GM20000 (cell line): ENCODE data around the gene TRIM29.
"Not testable (repeated sequence)": the region's sequence is repeated elsewhere in the genome, so short reads cannot be mapped to it uniquely, and the experiment has no call there.

Experiments used
- DNase-seq: peaks from one replicate; pipeline ENCODE4 v3.0.0; 2012; ENCODE audit warnings: low spot score
- TF ChIP-seq, protein P1 (sequence below): IDR thresholded peaks from 2 replicates; pipeline ENCODE4 v1.5.1; 2012; ENCODE audit warnings: mild to moderate bottlenecking, control low read depth; ENCODE audit errors: extremely low read depth, missing control alignments

Gene TRIM29

DNA sequence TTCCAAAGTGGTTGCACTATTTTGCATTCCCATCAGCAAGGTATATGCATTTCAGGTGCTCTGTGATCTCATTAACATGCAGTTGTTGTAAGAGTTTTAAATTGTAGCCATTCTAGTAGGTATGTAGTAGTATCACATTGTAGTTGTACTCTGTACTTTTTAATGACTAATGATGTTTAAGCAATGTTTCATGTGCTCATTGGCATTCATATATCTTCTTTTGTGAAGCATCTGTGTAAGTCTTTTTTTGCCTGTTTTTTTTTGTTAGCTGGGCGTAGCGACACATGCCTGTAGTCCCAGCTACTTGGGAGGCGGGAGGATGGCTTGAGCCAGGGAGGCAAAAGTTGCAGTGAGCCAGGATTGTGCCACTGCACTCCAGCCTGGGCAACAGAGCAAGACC, 11.3 kb upstream of the TRIM29 start:
- no peak for DNase-seq
- TF ChIP-seq, protein P1, sequence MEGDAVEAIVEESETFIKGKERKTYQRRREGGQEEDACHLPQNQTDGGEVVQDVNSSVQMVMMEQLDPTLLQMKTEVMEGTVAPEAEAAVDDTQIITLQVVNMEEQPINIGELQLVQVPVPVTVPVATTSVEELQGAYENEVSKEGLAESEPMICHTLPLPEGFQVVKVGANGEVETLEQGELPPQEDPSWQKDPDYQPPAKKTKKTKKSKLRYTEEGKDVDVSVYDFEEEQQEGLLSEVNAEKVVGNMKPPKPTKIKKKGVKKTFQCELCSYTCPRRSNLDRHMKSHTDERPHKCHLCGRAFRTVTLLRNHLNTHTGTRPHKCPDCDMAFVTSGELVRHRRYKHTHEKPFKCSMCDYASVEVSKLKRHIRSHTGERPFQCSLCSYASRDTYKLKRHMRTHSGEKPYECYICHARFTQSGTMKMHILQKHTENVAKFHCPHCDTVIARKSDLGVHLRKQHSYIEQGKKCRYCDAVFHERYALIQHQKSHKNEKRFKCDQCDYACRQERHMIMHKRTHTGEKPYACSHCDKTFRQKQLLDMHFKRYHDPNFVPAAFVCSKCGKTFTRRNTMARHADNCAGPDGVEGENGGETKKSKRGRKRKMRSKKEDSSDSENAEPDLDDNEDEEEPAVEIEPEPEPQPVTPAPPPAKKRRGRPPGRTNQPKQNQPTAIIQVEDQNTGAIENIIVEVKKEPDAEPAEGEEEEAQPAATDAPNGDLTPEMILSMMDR = no peak

DNA sequence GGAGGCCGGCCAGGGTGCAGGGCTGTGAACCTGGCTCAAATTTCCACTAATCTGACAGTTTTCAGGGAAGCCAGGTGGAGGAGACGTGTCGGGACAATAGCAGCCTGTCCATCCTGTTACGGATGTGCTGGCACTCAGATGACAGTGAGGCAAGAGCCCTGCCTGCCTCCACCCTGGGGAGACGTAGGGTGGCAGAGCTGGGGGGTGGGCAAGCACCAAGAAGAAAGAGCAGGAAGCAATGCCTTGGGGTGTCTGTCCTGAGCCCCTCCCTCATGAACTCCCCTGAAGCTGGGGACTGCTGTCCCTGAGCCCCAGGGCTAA, 10.0 kb upstream of the TRIM29 start:
- TF ChIP-seq, protein P1 = no peak

DNA sequence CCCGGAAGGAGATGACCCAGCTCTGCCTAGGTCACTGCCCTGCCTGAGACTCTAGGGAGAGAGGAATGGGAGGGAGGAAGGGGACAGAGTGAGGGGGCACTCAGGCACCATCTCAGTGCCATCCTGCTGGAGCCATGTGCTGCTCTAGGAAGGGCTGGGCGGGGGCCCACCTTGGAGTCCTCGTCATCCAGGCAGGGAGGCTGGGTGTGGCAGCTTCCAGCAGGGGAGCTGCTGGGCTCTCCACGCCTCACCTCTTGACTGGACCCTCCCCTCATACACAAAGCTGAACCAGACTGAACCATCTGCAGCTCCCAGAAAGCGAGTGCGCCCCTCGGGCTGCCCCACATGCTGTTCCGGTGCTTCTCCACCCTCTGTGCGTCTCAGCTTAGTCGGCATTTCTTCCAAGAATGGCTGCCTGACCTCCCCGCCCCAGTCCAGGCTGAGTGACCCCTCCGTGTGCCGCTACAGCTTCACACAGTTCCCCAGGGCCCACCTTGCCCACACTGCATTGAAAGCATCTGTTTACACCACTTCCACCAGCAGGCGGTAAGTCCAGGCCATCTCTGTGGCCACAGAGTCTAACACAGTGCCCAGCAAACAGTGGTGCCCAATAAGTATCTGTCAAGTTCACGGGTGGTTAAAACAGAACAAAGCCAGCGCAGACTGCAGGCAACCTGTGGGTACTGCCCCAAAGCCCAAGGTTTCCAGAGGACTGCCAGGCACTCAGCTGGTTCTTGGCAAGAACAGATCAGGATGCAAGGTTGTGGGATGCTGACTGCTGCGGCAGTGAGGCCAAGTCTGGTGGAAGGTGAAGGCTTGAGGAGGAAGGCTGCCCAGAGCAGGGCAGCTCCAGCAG, 9.4 kb upstream of the TRIM29 start:
- no peak for DNase-seq
- TF ChIP-seq, protein P1 = no peak

More for the DNA sequence above, 10.0 kb upstream of the TRIM29 start:
- no peak for DNase-seq

DNA sequence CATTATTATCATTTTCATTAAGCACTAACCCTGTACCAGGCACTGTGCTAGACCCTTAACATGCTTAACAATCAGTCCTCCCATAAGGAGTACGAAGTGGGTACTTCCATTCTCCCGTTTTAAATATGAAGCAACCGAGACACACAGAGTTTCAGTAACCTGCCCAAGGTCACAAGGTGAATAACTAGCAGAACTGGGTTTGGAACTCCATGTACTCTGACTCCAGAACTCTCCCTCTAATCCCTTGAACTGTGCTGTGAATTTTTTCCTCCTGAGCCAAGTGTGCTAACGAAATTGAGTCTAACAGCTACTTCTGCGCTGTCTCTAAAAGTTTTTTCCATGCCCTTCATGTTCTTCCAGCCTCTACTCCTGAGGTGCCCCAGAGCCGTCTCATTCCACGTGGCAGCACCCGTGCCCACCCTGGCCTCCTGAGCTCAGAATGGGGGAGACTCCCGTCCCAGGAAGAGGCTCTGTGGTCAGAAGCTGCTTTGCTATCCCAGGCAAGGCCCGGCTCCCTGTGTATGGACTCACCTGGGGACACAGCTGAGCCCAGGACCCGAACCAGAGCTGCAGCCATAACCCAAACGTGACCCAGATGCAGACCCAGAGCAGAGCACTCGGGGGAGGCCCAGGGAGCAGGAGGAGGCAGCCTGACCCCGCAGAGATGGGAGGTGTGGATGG, 8.6 kb upstream of the TRIM29 start:
- DNase-seq = no peak
- TF ChIP-seq, protein P1 = no peak

DNA sequence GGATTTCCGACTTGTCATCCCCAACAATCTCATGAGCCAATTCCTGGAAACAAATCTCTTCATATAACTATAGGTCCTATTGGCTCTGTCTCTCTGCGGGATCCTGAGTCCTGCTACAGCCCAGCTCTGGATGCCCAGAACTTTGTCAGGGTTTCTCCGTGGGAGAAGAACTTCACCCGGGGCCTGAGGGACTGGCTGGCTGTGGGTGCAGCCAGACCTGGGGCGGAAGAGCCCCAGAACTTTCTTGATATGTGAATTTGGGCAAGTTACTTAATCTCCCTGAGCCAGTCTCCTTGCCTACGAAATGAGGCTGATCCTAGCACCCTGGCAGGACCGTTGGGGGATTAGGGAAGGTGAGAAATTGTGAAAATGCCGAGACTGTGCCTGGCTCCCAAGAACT, 6.6 kb upstream of the TRIM29 start:
- TF ChIP-seq, protein P1 = no peak
- no peak for DNase-seq

GRCh38 chr11:120143472-120143871, 5.6 kb upstream of the TRIM29 start:
- not testable (repeated sequence) for DNase-seq

DNA sequence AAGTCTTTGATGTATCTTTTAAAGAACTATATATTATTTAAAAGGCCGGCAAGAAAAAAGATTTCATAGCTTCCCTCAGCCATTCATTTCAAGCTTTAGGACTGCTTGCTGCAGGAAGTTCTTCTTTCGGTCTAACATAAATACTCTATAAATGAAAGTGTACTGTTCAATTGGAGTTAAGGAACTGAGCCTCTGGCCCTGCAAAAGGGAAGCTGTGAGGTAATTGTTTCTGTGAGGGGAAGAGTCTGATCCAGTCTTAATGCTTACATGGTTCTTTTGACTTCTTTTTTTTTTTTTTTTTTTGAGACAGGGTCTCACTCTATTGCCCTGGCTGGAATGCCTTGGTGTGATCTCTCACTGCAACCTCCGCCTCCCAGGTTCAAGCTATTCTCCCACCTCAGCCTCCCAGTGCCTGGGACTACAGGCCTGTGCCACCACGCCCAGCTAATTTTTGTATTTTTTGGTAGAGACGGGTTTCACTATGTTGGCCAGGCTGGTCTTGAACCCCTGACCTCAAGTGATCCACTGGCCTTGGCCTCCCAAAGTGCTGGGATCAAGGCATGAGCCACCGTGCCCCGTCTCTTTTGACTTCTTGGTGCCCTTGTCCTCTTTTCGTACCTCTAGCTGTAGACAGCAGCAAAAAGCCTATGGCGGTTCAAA, 4.7 kb upstream of the TRIM29 start:
- no peak for DNase-seq
- TF ChIP-seq, protein P1 = no peak
